ENCODE data around the gene ATP9B. TPM values are rescaled to one million over a fixed set of nuclear protein-coding genes. Genes with fewer than 3 reads are reported as not detected.

ATP9B gene
- total RNA-seq, 1 experiment from 2014 or later, result 25.6 TPM

GRCh38 chr18:79210002-79210910, 141.1 kb downstream of the ATP9B start:
- TF ChIP-seq CTCF (IDR thresholded peaks at IDR 0.05; ENCODE audit: unreplicated experiment), result no peak
- H3K9me3 Mint-ChIP-seq (ENCODE audit: low read depth, unreplicated experiment), result no peaks in the 10 kb centered on the region
- intact Hi-C loops (cut with micrococcal nuclease; ENCODE audit: unreplicated experiment), result no loop called here
- DNase-seq, result no peak
- no peaks in the 10 kb centered on the region for H3K4me1 Mint-ChIP-seq (ENCODE audit: low read depth, unreplicated experiment)
- H3K36me3 Mint-ChIP-seq (ENCODE audit: insufficient read depth, unreplicated experiment), result no peaks in the 10 kb centered on the region
- no peak overlapping the region for H3K27ac Mint-ChIP-seq (ENCODE audit: unreplicated experiment)
- no TSS peak for BruUV-seq (replicated peaks)
- no peaks in the 10 kb centered on the region for H3K27me3 Mint-ChIP-seq (ENCODE audit: unreplicated experiment)
- no peak overlapping the region for H3K4me3 Mint-ChIP-seq (ENCODE audit: low read depth, unreplicated experiment)
- CTCF ChIA-PET, result no interaction called here

GRCh38 chr18:79211844-79212243, 142.7 kb downstream of the ATP9B start:
- DNase-seq, result no peak
- Mint-ChIP-seq H3K9me3 (ENCODE audit: low read depth, unreplicated experiment) (no peaks in the 10 kb centered on the region), H3K4me3 (ENCODE audit: low read depth, unreplicated experiment) (no peak overlapping the region), H3K36me3 (ENCODE audit: insufficient read depth, unreplicated experiment) (no peaks in the 10 kb centered on the region), H3K27me3 (ENCODE audit: unreplicated experiment) (no peaks in the 10 kb centered on the region), H3K27ac (ENCODE audit: unreplicated experiment) (no peak overlapping the region), H3K4me1 (ENCODE audit: low read depth, unreplicated experiment) (no peaks in the 10 kb centered on the region)
- TF ChIP-seq CTCF (IDR thresholded peaks at IDR 0.05; ENCODE audit: unreplicated experiment), result no peak
- CTCF ChIA-PET, result no interaction called here
- intact Hi-C loops (cut with micrococcal nuclease; ENCODE audit: unreplicated experiment), result no loop called here
- BruUV-seq (replicated peaks), result no TSS peak

- Mint-ChIP-seq H3K9me3 (ENCODE audit: low read depth, unreplicated experiment) (no peaks in the 10 kb centered on the region), H3K27ac (ENCODE audit: unreplicated experiment) (no peak overlapping the region), H3K4me3 (ENCODE audit: low read depth, unreplicated experiment) (no peak overlapping the region), H3K4me1 (ENCODE audit: low read depth, unreplicated experiment) (no peaks in the 10 kb centered on the region), H3K27me3 (ENCODE audit: unreplicated experiment) (no peaks in the 10 kb centered on the region), H3K36me3 (ENCODE audit: insufficient read depth, unreplicated experiment) (no peaks in the 10 kb centered on the region)
- CTCF ChIA-PET, result no interaction called here
- no peak for DNase-seq
- no peak for TF ChIP-seq CTCF (IDR thresholded peaks at IDR 0.05; ENCODE audit: unreplicated experiment)
- intact Hi-C loops (cut with micrococcal nuclease; ENCODE audit: unreplicated experiment), result no loop called here
- BruUV-seq (replicated peaks), result no TSS peak
Observed at GRCh38 chr18:79214056-79214455, 144.9 kb downstream of the ATP9B start.

- no peaks in the 10 kb centered on the region for H3K4me1 Mint-ChIP-seq (ENCODE audit: low read depth, unreplicated experiment)
- H3K36me3 Mint-ChIP-seq (ENCODE audit: insufficient read depth, unreplicated experiment), result no peaks in the 10 kb centered on the region
- no peak for TF ChIP-seq CTCF (IDR thresholded peaks at IDR 0.05; ENCODE audit: unreplicated experiment)
- CTCF ChIA-PET, result no interaction called here
- no peaks in the 10 kb centered on the region for H3K27me3 Mint-ChIP-seq (ENCODE audit: unreplicated experiment)
- intact Hi-C loops (cut with micrococcal nuclease; ENCODE audit: unreplicated experiment), result no loop called here
- H3K9me3 Mint-ChIP-seq (ENCODE audit: low read depth, unreplicated experiment), result no peaks in the 10 kb centered on the region
- no TSS peak for BruUV-seq (replicated peaks)
- H3K27ac Mint-ChIP-seq (ENCODE audit: unreplicated experiment), result no peak overlapping the region
- DNase-seq, result no peak
- no peak overlapping the region for H3K4me3 Mint-ChIP-seq (ENCODE audit: low read depth, unreplicated experiment)
Observed at GRCh38 chr18:79216176-79216575, 147.0 kb downstream of the ATP9B start.
